Measurements from ENCODE around the gene NPW.

Gene NPW

GRCh38 chr16:2046893-2047329, 27.3 kb downstream of the NPW start:
- no peak for DNase-seq

- peak; percentile 61 to 99 (median 95) for DNase-seq
These were observed 27.9 kb downstream of the NPW start, which contains the start of the genes NTHL1 and TSC2 for GRCh38 chr16:2047330-2048115. Gene NTHL1, minus strand, starts transcription at chr16:2047834. Its CDS starts 11 bp downstream, at chr16:2047823. Gene TSC2, plus strand, starts transcription at chr16:2047985. Its CDS starts 631 bp downstream, at chr16:2048616.

DNA sequence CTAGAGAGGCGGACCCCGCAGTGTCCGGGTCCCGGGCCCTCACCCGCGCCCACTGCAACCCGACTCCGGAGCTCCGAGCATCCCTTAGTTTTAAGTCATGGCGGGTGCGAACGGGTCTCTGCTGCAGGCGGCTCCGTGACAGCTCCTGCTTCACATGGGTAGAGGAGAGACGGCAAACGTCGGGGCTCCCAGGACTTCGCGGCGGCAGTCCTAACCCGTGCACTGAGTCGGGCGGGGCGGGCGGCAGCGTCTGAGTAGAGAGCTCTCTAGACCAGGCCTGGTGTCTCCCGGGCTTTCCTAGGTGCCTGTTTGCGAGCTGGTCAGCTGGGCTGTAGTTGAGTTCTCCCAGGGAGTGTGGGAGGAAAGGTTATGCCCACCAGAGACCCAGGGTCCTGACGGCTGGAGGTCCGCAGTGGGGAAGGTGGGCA, 28.5 kb downstream of the NPW start:
- peak in 2 of 58 donors; percentile 46 to 53 for DNase-seq

DNA sequence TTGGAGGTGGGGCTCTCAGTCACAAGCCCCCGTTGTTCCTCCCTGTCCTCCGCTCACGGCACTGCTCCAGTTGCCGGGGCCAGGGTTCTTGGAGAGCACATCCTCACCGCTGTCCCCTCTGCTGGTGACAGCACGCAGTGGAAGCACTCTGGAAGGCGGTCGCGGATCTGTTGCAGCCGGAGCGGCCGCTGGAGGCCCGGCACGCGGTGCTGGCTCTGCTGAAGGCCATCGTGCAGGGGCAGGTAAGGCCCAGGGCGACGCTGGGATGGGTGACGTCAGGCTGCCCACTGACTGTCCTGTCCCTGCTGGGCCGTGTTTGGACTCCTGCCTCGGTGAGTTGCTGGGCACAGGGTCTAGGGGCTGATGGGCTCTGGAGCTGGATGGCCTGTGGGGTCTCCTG, 33.6 kb downstream of the NPW start:
- DNase-seq = no peak

GRCh38 chr16:2053897-2054296, 34.3 kb downstream of the NPW start:
- DNase-seq = no peak

DNA sequence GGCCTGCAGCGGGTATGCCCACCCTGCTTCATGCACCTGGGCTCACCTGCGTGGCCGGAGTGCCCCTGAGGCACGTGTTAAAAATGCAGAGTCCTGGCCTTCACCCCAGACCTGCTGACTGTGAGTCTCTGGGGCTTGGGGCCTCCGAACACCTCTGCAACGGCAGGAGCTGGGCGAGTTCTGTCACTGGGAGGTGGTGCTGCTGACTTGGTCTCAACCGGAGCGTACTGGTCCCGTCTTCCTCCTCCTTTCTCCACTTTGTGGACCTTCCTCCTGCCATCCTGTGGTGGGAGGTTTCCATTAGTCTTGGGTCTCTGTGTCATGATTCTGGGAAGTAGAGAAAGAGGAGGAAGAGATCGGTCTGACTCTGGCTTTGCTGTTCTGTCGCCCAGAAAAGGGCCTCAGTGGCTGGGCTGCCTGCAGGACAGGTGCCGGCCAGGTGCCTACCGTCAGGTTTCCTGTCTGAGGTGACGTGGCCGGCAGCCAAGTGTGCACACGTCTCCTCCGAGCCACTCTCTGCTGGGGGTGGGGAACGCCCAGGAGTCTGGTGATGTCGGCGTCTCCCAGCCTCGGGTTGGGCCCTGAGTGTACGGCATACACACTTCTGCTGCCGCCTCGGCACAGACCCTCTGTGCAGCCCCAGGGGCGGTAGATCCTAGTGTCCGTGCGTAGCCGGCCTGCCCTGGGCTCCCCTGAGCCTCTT, 35.1 kb downstream of the NPW start:
- no peak for DNase-seq

DNA sequence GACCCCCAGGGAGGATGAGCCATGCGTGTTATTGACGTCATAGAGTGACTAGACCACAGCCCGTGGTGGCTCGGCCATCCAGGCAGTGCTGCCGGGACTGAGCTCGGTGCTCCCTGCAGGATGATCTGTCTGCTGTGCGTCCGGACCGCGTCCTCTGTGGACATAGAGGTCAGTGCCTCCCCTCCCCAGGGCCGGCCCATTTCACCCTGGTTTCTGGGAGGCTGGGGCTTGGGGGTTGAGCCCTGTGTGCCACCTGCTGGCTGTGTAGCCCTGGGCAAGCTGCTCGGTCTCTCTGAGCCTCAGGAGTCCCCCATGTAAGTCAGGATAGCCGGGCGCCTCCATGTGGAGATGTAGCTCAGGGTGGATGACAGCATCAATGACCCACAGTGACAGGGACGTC, 36.5 kb downstream of the NPW start:
- peak in 10 of 58 donors; percentile 6 to 69 (median 26) for DNase-seq

DNA sequence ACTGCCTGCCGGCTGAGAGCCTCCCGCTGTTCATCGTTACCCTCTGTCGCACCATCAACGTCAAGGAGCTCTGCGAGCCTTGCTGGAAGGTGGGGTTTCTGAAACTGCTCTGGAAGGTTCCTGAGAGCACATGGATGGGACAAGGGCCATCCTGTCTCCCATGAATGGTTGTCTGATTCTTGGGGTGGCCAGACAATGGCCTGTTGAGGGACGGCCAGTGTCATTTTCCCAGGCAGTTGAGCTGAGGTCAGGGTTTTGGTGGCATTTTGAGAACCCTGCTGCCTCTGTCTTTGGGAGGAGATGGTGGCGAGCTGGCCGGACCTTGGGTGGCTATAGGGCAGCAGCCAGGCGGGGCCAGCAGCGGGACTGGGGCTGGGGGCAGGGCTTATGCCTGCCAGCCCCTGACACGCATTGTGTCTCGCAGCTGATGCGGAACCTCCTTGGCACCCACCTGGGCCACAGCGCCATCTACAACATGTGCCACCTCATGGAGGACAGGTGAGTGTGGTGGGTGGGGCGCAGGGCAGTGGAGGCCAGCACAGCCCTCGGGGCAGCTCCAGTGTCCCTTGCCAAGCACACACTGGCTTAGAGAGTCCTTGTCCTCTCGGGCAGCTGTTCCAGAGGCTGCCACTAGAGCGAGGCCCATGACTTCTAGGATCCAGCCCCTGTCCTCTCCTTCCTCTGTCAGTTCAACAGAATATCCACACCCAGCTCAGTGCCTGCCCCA, 37.3 kb downstream of the NPW start:
- peak in 24 of 58 donors; percentile 2 to 75 (median 28) for DNase-seq

DNA sequence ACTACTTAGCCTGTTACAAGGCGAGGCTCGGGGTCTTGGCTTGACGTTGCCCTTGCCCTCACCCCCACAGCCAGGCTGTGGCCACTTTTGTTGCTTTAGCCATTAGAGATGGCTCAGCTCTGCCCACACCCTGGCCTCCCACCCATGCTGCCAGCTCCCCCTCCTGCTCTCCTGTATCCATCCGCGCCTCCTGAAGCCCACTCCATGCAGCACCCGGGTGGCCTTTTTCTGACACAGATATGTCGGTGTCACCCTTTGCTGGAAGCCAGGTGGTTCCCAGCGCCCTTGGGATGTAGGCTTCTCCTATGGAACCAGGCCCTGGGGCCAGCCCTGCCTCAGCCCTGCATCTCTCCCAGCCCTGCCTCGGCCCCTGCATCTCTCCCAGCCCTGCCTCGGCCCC, 37.9 kb downstream of the NPW start:
- DNase-seq = no peak

GRCh38 chr16:2058420-2058819, 38.8 kb downstream of the NPW start:
- no peak for DNase-seq

DNA sequence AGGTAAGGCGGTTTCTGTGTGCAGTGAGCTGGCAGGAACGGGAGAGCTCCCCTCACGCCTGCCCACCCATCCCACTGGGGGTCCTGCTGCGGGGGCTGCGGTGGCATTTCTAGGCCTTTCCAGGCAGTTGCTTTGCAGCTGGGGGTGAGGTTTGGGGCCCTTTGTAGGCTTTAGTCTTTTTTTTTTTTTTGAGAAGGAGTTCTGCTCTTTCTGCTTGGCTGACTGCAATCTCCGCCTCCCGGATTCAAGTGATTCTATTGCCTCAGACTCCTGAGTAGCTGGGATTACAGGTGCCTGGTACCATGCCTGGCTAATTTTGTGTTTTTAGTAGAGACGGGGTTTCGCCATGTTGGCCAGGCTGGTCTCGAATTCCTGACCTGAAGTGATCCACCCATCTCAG, 39.3 kb downstream of the NPW start:
- DNase-seq = no peak

DNA sequence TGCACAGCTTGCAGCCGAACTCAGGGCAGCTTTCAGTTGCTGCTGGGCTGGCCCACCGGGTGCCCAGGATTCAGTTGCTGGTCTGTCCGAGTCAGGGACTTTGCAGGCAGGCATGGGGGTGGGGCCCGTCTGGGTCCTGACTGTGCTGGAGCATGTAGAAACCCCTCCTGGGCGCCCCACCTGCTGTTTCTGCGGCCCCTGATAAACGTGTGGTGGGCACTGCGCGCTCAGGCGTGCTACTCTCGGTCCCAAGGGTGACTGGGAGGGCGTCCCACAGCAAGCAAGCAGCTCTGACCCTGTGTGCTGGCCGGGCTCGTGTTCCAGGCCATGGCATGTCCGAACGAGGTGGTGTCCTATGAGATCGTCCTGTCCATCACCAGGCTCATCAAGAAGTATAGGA, 40.8 kb downstream of the NPW start:
- no peak for DNase-seq

DNA sequence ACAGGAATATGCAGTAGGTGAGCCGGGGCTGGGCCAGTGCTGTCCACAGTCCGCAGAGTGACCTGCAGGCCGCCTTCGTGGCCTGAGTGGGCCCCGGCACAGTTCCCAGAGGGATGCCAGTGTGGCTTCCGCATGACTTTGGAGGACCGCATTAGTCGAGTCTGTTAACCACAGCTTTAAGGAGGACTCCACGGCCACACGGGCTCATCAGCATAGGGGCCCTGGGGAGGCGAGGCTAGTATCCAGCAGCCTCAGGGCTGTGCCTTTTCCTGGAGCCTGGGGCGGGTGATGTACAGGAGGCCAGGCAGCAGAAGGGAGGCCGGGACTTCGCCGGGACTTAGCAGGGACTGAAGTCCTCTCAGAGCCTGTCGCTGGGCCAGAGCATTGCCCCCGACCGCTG, 41.4 kb downstream of the NPW start:
- DNase-seq = no peak

- DNase-seq = no peak
These were observed 41.9 kb downstream of the NPW start for GRCh38 chr16:2061526-2061925.

- DNase-seq = no peak
These were observed 43.2 kb downstream of the NPW start for GRCh38 chr16:2062801-2063200.

DNA sequence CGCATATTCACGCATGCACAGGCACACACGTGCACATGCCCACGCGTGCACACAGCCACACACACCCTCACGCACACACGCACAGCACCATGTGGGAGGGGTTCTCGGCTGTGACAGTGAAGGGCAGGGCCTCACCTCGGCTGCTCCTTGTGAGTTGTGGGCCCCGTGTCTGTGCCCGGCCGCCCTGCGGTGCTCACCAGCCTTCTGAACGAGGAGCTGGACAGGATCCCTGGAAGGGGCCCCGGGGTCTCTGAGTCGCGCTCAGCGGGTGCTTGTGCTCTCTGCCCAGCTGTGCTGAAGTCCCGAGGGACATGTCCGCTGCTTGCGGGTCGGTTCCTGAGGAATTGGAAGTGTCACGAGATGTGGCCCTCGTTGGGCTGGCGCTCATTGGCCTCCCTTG, 44.3 kb downstream of the NPW start:
- no peak for DNase-seq

- no peak for DNase-seq
These were observed 44.9 kb downstream of the NPW start for GRCh38 chr16:2064368-2064945.

DNA sequence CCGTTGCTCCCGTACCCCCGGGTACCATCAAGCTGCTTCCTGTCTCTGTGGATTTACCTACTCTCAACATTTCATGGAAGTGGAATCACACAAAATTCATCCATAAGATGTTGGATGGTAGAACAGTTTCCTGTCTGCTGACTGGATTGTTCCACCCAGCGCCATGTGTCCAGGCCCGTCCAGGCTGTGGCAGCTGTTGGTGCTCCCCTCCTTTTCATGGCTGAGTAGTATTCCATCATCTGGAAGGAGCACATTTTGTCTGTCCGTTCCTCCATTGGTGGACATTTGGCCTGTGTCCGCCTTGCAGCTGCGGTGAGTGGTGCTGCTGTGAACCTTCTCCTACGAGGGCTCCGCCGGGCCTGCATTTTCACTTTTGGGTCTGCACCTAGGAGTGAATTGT, 46.6 kb downstream of the NPW start:
- no peak for DNase-seq
